SH-SY5Y (cell line): ENCODE measurements around the gene HOXD13.

ENCODE experiments used
- GATA2 ChIP-seq: IDR thresholded peaks from 2 replicates; pipeline ENCODE4 v1.6.1; 2011; ENCODE audit warnings: mild to moderate bottlenecking, low read depth, low read length
- GATA3 ChIP-seq: IDR thresholded peaks from 2 replicates; pipeline ENCODE4 v1.6.1; 2011; ENCODE audit warnings: low read depth, mild to moderate bottlenecking, low read length, moderate library complexity

Gene HOXD13

DNA sequence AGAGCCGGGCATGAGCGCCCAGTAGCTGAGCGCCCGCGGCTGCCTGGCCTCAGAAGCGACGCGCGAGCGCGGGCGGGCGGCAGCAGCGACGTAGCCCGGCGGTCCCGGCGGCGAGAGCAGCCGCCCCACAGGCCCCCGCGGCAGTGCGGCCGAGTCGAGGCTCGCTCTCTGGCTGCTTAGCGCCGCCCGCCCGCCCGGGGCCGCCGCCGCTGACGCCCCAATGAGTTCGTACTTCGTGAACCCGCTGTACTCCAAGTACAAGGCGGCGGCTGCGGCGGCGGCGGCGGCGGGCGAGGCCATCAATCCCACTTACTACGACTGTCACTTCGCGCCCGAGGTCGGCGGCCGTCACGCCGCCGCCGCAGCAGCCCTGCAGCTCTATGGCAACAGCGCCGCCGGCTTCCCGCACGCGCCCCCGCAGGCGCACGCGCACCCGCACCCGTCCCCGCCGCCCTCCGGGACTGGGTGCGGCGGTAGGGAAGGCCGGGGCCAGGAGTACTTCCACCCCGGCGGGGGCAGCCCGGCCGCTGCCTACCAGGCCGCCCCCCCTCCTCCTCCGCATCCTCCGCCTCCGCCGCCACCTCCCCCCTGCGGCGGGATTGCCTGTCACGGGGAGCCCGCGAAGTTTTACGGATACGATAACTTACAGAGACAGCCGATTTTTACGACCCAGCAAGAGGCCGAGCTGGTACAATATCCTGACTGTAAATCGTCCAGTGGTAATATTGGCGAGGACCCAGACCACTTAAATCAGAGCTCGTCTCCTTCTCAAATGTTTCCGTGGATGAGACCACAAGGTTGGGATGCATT is 37.8 kb downstream of the HOXD13 start:
- TF ChIP-seq GATA3 (no peak), GATA2 (no peak)

DNA sequence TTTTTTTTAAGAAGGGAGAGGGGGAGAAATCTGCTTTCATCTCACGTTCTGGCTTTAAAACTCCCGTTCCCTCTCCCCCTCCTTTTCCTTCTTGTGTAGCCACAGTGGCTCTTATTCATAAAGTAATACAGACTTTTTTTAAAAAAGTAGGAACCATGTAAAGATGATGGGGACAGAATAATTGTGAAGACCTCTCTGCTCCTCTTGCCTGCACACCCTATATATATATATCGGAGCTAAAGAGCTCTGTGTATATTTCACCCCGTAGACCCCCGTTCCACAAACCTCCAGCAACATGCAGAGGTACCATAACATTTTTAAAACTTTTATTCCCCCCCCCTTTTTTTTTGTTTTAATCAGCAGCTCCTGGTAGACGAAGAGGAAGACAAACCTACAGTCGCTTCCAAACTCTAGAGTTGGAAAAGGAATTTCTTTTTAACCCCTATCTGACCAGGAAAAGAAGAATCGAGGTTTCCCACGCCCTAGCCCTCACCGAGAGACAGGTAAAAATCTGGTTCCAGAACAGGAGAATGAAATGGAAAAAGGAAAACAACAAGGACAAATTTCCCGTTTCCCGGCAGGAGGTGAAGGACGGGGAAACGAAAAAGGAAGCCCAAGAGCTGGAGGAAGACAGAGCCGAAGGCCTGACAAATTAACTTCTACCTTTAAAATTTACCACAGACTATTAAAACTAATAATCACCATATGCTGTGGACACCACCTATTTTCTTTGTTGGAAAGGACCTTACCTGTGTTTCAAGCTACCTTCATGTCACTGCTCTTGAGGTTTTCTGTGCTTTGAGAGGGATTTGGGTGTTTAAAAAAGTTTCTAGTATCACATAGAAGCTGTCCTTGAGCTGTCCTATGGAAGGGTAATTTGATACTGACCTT is 38.7 kb downstream of the HOXD13 start:
- TF ChIP-seq GATA2 (no peak), GATA3 (no peak)

DNA sequence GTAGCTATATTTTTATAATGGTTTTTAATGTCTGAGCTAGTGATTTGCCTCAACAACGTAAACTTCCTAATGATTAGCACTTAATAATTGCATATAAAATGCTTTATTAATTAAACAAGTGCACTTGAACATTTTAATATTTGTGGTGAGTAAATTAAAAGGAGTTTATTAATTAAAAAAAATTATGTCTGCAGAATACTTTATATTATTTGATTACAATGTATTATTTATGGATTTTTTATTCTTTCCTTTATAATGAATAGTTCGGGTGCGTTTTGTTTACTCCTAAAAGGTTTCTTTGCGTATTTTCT is 39.3 kb downstream of the HOXD13 start:
- no peak for TF ChIP-seq GATA3
- no peak for TF ChIP-seq GATA2

DNA sequence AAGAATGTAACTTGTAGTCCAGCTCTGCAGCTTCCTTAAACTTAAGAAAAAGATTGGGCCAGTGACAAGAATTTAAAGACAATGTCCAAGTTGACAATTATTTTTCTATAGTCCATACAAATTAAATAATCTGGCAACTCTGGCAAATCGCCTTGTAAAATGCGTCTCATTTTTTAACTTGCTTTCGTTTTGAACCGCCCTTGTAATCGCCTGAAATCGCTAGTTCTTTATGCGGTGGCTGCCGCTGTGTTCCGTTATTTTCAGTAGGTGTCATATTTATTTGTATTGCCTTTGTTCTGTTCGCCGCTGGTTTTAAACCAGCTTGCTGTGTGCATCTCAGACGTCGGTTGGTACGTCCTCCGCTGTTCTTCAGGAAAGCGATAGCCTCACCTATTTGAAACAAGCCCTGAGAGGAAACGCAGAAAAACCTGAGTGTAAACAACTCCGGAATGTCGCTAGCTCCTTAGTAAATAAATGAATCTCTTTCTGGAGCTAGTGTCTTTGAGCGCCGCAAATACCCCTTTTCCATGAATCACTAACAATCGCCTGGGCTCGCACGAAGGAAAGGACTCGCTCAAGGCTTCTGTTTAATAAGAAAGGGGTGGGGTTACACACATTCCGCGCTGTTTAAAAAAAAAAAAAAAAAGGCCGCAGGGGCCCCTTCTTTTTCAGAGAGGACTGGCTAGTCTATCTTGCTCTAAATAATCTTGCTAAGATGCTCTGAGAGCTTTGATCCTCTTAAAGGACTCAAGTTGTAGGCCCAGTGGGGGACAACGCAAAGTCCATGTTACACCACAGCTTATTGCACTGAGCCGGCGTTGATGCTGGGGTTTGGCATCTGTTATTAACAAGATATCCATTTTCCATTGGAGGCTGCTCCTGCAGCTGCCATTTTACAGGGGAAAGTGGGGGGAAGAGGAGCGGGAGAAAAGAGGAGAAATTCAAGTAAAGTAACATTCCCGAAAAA is 40.0 kb downstream of the HOXD13 start:
- TF ChIP-seq GATA2 (no peak), GATA3 (no peak)

GRCh38 chr2:176133389-176133788 is 40.9 kb downstream of the HOXD13 start:
- TF ChIP-seq GATA3 (no peak), GATA2 (no peak)

- TF ChIP-seq GATA3 (no peak), GATA2 (no peak)
Observed at GRCh38 chr2:176134035-176134434, 41.5 kb downstream of the HOXD13 start.

DNA sequence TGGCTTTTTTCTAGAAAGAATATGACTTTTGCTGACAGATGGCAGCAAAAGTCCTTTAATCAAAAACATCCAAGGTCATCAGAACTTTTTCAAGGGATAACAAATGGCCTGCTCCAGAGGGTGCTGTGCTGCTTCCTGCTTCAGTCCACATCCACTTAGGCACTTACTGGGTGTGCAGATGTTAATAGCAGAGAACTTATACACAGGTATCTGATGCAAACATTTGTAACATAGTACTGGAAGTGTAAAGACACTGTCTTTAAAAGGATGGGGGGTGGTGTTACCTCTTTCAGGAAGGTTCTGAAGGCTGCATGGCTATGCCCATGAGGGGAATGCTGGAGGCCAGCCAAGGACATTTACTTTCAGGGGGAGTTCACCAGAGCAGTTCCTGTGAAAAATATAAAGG is 42.5 kb downstream of the HOXD13 start:
- TF ChIP-seq GATA3 (no peak), GATA2 (no peak)

- no peak for TF ChIP-seq GATA3
- no peak for TF ChIP-seq GATA2
Observed at GRCh38 chr2:176136374-176137251, 44.1 kb downstream of the HOXD13 start.

- TF ChIP-seq GATA2: no peak
- no peak for TF ChIP-seq GATA3
Observed at GRCh38 chr2:176137252-176137580, 44.7 kb downstream of the HOXD13 start.

GRCh38 chr2:176137906-176138305 is 45.4 kb downstream of the HOXD13 start:
- TF ChIP-seq GATA3 (no peak), GATA2 (no peak)

GRCh38 chr2:176138526-176138922 is 46.0 kb downstream of the HOXD13 start:
- TF ChIP-seq GATA2: no peak

GRCh38 chr2:176138923-176139660 is 46.6 kb downstream of the HOXD13 start:
- TF ChIP-seq GATA3: no peak
- peak; percentile 47 for TF ChIP-seq GATA2
